Stimulated activated CD8-positive, alpha-beta memory T cell treated with anti-CD3 and anti-CD28 coated beads, Interleukin-2, amount 100 ng/mL, for 48 hours (primary cell): ENCODE results near the gene DNAJA3.
"Not testable (repeated sequence)": the region's sequence is repeated elsewhere in the genome, so short reads cannot be mapped to it uniquely, and the experiment has no call there.

Experiments
- DNase-seq, 2 donors: peaks; one replicate each; pipeline ENCODE4 v3.0.0-alpha.2; 2020; ENCODE audit warnings: low read depth in 2 of 2

The DNAJA3 gene

DNA sequence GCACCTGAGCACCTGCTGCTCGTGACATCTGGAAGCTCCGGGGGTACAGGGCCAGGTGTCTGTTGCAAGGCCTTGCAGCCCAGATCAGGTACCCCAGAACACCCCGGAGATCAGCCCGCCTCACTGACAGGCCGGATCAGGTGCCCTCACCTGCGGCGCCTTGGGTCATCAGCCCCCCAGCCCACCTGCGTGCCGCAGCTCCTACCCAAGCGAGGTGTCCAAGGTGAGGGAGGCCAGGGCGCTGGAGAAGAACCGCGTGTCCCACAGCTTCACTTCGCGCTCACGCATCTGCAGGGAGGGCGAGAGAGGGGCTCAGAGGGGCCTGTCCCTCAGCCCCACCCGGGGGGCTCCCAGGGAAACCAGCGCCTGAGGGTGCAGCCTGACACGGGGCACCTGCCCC is 37.9 kb upstream of the DNAJA3 start:
- DNase-seq, result no peak

DNA sequence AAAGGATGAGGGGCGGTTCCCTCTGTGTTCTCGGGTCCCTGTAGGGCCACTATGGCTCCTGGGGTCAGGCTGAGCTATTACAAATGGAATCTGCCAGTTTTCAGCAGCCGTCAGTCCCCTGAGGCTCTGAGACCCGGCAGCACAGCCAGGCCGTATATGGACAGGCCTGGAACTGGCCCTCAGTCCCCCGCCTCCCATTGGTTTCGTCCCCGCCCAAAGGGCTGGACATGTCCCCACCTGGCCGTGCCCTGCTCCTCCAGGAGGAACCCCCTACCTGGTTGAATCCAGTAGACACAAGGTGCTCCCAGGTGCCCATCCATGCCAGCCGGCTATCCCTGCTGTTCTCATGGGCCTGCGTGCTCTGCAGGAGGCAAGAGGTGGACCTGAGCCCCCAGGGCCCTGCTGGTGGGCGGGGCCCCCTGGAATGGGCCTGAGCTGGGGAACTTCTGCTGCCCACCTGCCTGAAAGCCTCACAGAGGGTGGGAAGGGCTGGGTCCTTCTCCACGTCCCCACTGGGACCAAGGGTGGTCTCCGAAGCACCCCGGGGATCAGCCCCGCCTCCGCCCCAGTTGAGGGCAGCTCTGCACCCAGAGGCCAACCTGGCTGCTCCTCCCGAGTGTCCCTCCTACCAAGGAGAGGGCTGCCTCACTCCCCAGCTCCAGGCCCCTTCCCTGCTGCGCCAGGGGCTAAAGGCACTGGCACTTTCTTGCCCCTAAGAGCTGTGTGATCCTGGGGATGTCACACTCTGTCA is 37.2 kb upstream of the DNAJA3 start:
- DNase-seq, result no peak

DNA sequence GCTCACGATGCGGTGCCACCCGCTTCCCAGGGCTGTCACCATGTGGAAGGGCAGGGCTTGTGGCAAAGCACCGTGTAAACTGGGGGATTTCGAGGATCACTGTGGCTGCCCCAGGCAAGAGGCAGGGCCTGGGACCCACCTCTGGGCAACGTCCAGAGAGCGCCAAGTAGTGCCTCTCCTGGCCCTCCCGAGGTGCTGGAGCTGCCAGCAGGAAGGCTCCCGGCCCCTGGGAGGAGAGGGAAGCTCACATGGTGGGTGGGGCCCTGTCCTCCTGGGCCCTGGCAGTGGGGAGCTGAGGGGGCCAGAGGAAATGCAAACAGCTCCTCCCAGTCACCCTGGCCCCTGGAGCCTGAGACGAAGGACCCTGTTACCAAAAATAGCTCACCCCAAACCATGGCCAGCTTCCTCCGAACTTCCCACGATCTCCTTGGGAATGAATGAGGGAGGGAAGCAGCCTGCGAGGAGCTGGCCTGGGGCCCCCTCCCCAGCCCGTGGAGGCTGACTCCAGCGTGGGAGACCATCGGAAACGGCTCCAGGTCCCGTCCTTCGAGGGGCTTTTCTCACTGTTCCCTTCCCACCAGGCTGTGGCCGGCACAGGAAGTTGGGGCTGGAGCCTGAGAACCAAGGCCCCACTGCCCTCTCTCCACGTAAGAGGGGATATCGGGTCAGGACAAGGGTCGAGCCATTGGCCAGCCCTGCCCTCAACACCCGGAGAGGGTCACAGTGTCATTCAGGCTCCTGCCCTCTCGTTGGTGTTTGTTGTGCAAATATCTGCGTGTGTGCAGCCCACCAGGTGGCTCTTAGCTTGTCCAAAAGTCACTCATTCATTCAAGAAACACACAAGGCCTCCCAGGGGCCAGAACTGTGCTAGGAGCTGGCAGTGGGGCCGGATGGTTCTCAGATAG is 36.4 kb upstream of the DNAJA3 start:
- DNase-seq, result no peak

DNA sequence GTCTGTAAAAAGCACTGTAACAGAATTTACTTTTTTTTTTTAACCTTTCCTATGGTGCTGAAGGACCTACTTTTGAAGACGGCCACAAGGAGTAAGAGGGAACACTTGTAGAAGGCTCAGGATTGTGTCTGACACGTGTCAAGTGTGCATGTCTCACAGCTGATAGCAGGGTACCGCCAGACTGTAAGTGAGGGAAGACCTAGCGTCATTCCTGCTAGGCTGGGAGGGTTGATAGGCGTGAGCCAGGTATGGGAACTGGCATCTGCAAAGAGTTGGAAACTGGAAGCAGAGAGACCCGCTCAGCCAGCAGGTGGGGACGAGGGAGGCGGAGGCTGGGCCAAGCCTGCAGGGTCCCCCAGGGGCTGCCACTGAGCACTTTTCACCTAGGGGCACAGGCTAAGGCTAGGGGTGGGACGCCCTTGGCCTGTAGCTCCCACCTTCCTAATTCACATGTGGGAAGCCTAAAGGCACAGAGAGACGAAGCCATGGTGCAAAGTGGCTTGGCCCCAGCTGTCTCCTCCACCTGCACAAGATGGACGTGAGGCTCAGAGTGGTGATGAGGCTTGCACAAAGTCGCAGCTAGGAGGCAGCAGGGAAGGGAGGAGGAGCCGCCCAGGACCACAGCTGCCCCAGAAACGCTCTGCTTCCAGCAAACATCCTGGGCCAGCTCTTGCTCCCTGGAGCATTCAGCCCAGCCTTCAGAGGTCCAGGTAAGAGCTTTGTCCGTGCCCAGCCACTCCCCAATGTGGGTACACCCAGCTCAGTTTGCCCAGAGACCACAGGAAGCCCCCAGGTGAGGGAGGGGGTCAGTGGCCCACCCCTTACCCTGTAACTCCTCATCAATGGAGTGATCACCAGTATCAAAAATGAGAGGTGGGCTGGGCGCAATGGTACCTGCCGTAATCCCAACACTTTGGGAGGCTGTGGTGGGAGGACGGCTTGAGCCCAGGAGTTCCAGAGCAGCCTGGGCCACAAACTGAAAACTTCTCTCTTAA is 35.1 kb upstream of the DNAJA3 start:
- DNase-seq, result no peak

DNA sequence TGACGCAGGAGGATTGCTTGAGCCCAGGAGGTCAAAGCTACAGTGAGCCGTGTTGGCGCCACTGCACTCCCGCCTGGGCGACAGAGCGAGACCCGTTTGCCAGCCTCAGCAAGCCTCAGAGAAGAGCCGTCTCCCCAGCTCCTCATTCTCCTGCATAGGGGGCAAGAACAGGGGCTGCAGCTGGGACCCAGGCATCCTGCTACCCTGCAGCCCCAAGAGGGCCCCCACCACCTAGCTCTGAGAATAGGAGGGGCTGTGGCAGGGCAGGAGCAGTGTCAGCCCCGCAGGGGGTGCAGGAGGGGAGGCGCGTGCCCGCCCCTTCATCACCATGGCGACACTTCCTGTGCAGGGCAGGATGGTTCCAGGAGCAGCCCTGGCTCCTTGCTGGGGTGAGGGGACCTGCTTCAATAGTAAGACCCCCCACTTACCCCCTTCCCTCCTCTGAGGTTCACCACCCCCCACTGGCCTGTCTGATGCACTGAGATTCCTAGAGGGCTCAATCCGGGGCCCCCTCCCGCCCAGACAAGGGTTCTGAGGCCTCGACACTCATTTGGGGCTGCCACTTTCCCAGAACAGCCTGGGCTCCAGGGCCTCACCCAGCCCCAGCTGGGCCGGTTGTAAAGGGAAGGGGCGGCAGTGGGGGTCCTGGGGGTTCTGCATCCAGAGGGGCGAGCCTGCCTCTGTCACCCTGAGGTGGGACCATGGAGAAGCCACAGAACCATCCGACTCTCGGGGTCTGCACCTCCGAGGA is 33.9 kb upstream of the DNAJA3 start:
- DNase-seq, result no peak

DNA sequence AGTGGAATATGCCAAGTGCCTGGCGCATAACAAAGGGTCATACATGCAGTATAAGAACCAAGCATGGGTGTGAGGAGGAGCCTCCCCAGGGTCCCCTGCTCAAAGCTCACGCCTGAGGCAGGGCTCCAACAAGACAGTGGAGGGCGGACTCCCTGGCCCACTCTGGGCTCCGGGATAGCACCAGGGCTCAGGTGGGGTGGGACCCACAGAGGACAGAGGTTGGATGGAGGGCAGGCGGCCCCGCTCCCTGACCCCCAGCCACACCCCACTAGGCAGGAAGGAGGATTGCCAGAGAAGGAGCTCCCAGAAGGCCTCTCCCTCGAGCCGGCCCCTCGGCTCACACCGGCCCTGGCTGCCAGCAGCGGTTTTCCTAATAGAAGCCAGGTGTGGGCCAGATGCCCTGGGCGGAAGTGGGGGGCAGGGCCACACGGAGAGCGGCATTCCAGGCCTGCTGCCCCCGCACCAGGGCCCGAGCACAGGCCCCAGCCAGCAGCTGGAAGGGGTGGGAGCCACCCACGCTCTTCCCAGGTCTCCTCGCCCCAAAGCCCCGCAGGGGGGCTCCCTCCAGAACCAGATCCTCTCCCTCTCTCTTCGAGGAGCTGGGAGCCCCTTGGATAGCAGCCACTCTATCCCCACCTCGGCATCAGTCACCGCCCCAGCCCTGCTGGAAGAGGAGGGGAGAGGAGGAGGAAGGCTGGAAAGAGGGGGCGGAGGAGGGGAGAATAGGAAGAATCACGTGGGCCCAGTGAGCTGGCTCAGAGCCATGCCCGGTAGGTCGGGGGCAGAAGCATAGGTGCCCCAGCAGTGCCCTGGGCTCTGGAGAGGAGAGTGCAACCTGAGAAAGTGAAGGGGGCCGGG is 33.1 kb upstream of the DNAJA3 start:
- DNase-seq, result no peak

DNA sequence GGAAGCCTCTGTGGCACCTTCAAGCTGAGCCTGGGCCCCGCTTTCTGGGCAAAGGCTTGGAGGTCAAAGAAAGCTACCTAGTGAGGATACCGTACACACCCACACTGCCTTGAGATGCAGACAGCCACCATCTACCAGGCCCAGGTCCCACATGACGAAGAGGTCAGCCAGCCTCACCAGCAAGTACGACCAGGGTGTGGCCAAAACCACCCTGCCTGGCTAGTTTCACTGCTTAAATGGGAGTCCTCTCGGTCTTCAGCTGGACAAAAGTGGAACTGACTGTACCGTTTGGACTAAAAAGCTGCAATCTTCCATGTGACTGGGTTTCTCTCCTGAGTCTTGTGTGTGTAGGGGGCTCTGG is 32.4 kb upstream of the DNAJA3 start:
- no peak for DNase-seq

DNA sequence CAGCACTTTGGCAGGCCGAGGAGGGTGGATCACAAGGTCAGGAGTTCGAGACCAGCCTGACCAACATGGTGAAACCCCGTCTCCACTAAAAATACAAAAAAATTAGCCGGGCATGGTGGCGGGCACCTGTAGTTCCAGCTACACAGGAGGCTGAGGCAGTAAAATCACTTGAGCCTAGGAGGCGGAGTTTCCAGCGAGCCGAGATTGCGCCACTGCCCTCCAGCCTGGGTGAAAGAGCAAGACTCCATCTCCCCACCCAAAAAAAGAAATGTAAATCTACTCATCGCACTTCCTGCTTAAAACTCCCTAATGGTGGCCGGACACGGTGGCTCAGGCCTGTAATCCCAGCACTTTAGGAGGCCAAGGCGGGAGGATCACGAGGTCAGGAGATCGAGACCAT is 31.8 kb upstream of the DNAJA3 start:
- DNase-seq, result not testable (repeated sequence)

DNA sequence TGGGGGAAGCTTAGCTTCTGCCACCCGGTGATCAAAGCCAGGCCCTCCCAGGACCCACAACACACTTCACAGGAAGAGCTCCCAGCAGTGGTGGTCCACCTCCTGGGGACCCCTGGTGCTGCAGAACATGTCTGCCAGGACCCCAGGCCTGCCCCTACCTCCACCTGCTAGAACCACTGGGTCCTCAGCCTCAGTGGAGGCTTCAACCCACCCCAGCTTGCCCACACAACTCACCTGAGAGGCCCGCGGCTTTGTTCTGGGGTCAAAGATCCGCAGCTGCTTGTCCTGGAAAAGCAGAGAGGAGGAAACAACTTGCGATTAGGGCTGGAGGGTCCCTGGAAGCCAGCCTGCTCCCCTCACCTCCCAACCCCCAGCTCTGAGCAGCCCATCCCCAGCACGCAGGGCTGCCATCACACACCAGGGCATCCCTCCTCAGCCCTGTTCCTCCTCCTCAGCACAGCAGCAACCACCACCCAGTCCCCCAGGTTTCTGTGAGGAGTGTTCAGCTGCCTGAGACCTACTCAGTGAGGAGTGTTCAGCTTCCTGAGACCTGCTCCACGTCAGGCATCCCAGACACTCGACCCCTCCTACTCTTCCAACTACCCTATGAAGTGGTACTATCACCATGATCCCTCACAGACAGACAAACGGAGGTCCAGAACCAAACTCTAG is 30.5 kb upstream of the DNAJA3 start:
- no peak for DNase-seq

DNA sequence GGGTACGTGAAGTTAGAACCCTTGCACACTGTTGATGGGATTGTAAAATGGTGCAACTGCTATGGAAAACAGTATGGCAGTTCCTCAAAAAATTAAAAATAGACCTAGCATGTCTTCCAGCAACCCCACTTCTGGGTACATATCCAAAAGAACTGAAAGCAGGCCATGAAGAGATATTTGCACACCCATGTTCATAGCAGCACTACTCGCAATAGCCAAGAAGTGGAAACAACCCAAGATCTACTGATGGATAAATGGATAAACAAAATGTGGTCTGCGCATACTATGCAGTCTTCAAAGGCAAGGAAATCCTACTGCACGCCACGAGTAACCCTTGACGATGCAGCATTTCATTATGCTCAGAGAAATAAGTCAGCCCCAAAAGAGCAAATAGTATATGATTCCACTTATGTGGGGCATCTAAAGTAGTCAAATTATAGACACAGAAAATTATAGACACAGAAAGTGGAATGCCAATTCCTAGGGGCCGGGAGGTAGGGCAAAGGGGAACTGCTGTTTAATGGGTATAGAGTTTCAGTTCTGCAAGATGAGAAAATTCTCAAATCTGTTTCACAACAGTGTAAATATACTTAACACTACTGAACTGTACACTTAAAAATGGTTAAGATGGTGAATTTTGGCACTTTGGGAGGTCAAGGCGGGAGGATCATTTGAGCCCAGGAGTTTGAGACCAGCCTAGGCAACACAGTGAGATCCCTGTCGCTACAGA is 26.5 kb upstream of the DNAJA3 start:
- no peak for DNase-seq

DNA sequence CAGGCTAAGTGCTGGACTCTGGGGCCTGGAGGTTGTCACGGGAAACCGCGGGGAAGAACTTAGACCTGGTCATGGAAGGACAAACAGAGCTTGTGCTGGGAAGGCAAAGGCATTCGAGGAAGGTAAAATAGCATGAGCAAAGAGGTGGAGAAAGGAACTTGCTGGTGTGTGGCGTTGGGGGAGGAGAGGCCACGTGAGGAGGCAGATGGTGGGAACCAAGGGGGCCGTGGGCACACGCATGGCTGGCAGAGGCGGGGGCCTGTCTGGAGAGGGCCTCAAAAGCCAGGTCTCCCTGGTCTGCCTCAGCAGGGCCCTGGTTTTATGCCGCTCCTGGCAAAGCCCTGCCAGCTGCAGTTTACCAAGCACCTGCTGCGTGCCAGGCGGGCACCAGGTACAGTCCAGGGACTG is 24.6 kb upstream of the DNAJA3 start:
- no peak for DNase-seq

DNA sequence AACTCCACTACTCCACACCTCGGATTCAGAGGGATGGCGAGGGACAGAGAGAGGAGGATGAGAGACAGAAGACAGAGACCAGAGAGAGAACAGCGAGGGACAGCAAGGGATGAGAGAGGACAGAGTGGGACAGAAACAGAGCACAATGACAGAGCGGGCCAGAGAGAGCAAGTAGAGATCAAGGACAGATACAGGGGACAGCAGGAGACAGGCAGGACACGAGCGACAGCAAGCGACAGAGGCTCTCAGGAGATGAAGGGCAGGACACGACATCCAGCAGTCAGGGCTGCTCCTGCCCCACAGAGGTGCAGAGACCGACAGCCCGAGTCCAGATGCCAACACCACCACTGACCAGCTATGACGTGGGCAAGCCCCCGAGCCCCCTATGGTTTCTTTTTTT is 24.2 kb upstream of the DNAJA3 start:
- no peak for DNase-seq

DNA sequence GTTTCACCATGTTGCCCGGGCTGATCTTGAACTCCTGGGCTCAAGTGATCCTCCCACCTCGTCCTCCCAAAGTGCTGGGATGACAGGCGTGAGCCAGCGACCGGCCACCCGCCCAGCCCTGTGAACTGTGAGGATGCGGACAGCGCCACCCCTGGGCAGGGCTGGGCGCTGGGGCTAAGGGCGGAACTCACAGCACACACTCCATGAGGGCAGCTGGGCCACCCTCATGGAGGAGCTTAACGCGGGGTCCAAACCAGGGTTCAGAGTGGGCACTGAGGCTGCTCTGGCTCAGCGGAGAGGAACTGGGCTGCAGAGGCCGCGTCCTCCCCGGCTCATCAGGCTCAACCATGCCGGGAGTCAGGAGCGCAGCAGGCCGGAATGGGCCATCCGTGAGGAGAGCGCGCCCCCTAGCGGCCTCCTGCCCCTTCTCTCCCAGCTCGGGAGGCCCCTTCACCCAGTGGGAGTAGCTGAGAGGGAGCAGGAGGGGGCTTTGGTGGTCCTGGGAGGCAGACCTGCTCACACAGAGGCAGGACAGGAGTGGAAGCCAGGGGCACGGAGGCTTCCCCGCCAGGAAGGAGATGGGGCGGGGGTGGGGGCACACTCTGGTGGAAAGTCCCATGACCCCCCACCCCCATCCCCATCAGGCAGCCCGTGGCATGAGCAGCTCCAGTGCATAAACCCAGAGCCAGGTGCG is 23.1 kb upstream of the DNAJA3 start:
- peak; percentile 53 to 62 for DNase-seq

DNA sequence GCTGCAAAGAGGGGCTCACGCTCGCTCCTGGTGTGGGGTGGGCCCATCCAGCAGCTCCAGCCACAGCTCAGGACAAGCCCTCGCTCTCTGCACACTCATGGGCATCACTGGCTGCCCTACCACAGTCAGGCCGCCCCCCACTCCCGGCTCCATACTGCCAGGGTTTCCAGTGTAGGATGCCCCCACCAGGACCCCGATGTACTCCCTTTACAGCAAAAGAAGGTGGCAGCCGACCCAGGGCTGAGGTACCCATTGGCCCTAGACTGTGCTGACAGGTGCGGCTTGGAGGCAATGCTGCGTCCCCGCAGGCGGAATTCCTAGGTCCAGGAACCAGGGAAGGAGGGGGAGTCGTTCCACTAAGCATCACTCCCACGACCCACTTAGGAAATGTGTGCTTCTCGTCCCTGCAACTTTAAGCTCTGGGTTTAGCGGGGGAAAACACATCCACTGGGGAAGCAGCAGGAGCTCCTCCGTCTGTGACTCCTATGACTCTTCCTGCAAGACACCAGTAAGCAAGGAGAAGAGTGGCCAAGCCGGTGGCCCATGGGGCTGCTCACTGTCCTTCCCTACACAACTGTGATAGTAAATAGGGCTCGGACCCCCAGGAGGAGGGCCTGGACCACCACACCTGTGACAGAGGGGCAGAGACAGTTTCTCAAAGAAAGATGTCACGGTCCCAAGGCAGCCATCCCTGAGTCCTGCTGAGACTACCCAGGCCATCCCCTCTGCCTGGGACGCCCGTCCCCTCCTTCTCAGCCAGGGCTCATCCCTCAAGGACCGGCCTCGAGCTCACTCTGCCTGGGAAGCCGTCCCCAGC is 22.3 kb upstream of the DNAJA3 start:
- DNase-seq, result no peak

DNA sequence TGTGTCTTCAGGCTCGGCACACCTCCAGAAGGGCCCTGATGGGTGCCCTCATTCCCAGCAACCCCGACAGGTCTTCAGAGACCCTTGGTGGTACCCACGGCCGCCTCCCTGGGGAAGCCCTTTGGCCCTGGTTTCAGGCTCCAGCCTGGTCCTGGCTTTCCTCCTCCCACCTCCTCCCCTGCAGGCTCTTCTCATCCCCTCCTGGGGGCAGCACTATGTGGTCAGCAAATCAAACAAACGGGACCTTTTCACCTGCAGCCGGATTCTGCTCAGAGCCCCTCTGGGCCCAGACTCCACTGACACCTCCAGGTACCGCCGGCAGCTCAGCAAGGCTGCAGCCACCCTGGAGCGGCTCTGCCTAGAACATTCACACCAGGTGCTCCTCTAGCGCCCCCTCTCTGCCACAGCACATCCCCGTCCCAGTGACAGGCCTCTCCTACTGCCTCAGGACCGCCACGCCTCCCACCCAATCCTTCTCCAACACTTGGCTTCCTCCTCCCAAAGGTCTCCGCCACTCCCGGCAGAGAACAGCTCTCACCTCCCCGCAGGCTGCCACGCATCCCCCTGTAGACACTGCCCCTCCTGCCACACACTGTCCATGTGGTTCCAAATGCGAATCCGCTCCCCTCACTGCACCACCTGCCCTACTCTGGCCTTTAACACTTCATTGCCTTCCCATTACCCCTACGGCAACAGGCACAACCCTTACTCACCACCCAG is 21.3 kb upstream of the DNAJA3 start:
- peak in 1 of 2 donors; percentile 21 for DNase-seq

DNA sequence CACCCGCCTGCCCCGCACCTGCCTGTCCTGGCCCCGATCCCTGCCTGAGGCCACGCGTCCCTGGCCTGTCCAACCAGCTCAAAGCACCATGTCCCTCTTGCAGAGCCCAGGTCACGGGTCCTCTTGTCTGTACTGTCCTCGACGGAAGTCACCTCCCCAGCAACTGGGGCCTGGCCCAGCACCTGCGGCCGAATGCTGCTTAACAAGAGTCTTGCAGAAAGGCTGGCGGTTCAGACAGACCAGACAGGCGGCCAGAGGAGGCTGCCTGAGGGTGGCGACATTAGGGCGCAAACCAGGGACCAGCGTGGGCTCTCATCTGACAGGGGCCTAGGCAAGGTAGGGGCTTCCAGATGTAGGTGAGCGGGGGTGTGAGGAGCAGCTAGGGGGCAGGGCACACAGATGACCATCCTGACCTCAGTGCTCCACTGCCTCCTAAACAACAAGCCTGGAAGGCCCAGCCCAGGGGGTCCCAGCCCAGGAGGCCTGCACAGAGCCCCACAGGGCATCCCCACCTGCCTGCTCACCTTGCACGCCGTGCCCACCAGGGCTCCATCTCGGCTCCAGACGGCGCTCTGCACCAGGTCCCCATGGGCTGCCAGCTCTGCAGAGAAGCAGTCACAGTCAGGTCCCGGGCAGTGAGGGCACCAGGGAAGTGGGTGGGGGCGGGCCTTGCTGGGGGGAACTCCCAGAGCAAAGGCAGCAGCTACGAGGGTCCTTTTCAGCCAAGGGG is 20.5 kb upstream of the DNAJA3 start:
- DNase-seq, result no peak
